Subcutaneous preadipocyte (primary cell): Measurements from ENCODE around the gene CAT. TPM values are rescaled to one million over a fixed set of nuclear protein-coding genes. Genes with fewer than 3 reads are reported as not detected.

ENCODE experiments used
- small RNA-seq: library from RNA; depleted of rRNA; stranded (forward); fragments of <200 nt; gene quantifications from one replicate; pipeline ENCODE3, GENCODE V24; 2012
- total RNA-seq: library from RNA; depleted of rRNA; stranded (reverse); fragments of >200 nt; gene quantifications from 2 replicates; pipeline ENCODE4 v1.2.3, GENCODE V29; 2012

Gene CAT
- total RNA-seq: 68.6 and 80.1 TPM in 2 replicates

DNA sequence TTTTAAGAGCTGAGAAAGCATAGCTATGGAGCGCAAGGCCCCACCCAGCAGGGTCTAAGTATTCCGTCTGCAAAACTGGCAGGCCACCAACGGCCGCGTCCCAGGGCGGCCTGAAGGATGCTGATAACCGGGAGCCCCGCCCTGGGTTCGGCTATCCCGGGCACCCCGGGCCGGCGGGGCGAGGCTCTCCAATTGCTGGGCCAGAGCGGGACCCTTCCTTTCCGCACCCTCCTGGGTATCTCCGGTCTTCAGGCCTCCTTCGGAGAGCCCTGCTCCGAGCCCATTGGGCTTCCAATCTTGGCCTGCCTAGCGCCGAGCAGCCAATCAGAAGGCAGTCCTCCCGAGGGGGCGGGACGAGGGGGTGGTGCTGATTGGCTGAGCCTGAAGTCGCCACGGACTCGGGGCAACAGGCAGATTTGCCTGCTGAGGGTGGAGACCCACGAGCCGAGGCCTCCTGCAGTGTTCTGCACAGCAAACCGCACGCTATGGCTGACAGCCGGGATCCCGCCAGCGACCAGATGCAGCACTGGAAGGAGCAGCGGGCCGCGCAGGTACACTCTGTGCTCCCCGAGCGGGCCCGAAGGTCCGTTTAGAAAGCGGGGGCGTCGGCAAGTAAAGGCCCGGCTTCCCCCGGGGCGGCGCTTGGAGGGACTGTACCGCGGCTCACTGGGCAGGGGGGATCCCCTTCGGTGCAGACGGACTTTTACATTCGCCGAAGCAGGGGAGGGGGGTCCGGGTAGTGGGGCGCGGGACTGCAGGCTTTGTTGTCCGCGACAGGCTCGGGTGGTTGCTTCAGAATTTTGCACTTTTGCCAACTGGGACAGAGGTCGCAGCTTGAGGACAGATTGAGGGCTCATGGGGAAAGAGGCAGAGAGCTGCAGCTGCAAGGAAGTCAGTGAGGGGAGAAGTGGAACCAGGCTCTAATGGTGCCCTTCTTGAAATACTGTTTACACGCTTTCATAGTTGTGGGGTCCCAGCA, at the start of gene CAT:
Gene CAT, plus strand, starts transcription at position 406 of the 979 bp plus-strand sequence. Its CDS starts 80 bp downstream, at position 486.

DNA sequence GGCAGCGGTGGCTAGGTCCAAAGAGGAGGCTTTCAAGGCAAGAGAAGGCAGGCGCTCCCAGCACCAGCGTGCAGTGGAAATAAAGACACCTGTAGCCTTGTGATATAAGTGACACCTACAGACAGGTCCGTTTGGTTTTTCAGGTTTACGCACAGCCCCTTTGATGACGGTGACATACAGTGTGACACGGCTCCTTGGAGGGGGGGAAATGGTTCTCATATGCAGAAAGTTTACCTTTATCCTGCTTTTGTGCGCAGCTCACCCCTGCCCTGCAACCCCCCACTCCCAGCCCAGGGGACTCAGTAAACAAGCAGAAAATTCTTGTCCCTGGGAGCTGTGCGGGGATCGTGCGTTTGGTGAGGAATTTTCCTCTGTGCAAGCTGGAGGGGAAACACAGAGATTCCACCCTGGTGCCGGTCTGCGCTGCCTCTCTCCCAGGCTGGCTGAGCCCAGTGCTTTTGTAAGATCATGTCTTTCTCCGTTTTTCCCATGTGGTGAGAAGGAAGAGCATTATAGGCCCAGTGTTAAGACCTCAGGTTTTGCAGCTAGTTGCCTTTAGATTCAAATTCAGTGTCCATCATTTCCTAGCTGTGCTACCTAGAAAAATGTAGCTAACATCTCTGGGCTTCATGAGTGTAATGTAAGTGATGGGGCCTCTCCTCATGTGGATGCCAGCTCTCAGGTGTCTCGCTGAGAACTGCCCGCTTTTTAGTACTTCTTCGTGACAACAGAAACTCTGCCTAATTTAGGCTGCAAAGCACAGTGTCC, 75.1 kb downstream of the CAT start, which contains the start of gene ELF5:
Gene ELF5, minus strand, starts transcription at position 113 of the 768 bp plus-strand sequence. CDS start 8,045 bp downstream, outside the sequence.

Small RNA genes lying within 50 kb of the gene (small RNA-seq; reads per million reads assigned to genes)
- not detected for gene AL035079.1

Other genes with a start within 250 kb of the CAT start
- 0.39 and 0.73 TPM in 2 replicates for gene ABTB2, start 80.9 kb upstream of the CAT start, total RNA-seq
- not detected in 2 replicates for gene ELF5, start 74.9 kb downstream of the CAT start, total RNA-seq
- not detected in 2 replicates for gene EHF, start 182.2 kb downstream of the CAT start, total RNA-seq